Neural cell (in vitro differentiated cells): ENCODE data around the gene H19.

Source experiments
- CTCF ChIP-seq: fragments of 450-650 bp; IDR thresholded peaks from 2 replicates; pipeline ENCODE4 v1.5.1; 2014; ENCODE audit warnings: antibody characterized with exemption, mild to moderate bottlenecking, moderate library complexity; ENCODE audit not compliant: poor library complexity, severe bottlenecking
- SMC3 ChIP-seq: fragments of 450-650 bp; conservative IDR thresholded peaks from 2 replicates; pipeline ENCODE4 v1.6.1; 2014; ENCODE audit warnings: antibody characterized with exemption, mild to moderate bottlenecking, moderate library complexity; ENCODE audit not compliant: poor library complexity
- TAF1 ChIP-seq: IDR thresholded peaks from 2 replicates; pipeline ENCODE4 v1.6.1; 2012; ENCODE audit warnings: low read depth

- TF ChIP-seq CTCF (no peak), SMC3 (no peak), TAF1 (no peak)
These were observed 9.5 kb downstream of the H19 start for GRCh38 chr11:1988174-1988573.
